ENCODE results near the gene KRTAP15-1.

DNA sequence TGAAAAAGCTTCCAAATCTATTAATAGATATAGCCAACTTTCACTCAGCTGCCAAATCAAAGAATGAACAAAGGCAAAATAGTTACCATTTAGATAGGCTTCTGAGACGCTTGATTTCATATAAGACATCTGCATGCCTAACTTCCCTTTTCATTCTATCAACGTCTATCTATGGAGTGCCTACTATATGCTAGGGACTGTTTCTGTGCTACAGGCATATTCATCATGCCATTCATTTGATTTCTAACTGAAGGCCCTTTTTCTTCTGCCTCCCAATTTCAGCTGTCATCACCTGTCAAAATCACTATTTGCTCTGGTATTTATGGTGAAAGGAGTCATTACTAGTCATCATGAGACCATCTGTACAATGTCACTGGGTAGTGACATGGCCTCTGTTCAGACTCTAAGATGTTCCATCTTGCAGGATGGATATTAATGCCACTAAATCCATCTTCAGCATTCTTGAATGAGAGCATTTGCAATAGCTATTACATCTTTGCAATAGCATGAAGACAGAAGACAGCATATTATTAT, 48.5 kb upstream of the KRTAP15-1 start:
- no peak for TF ChIP-seq ZNF624 (tag by site-specific recombination; IDR thresholded peaks at IDR 0.05)
- TF ChIP-seq ZNF138 (tag by site-specific recombination; IDR thresholded peaks at IDR 0.05; ENCODE audit: borderline replicate concordance) = no peak
- TF ChIP-seq ZBTB20 (tag by site-specific recombination; IDR thresholded peaks at IDR 0.05) = no peak
- TF ChIP-seq ZNF658 (tag by site-specific recombination; IDR thresholded peaks at IDR 0.05) = no peak
- TF ChIP-seq, protein P1, sequence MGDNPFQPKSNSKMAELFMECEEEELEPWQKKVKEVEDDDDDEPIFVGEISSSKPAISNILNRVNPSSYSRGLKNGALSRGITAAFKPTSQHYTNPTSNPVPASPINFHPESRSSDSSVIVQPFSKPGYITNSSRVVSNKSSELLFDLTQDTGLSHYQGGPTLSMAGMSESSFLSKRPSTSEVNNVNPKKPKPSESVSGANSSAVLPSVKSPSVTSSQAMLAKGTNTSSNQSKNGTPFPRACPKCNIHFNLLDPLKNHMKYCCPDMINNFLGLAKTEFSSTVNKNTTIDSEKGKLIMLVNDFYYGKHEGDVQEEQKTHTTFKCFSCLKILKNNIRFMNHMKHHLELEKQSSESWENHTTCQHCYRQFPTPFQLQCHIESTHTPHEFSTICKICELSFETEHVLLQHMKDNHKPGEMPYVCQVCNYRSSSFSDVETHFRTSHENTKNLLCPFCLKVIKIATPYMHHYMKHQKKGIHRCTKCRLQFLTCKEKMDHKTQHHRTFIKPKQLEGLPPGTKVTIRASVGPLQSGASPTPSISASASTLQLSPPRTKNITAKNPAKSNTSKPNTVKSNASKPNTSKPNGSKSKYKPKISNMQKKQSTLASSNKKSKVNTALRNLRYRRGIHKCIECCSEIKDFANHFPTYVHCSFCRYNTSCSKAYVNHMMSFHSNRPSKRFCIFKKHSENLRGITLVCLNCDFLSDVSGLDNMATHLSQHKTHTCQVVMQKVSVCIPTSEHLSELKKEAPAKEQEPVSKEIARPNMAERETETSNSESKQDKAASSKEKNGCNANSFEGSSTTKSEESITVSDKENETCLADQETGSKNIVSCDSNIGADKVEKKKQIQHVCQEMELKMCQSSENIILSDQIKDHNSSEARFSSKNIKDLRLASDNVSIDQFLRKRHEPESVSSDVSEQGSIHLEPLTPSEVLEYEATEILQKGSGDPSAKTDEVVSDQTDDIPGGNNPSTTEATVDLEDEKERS (tag by site-specific recombination; IDR thresholded peaks at IDR 0.05) = no peak
- no peak for TF ChIP-seq ZNF558 (tag by site-specific recombination; IDR thresholded peaks at IDR 0.05)
- no peak for TF ChIP-seq ZNF169 (tag by site-specific recombination; IDR thresholded peaks at IDR 0.05)

Measured in HEK293 (cell line).